HG03159 (cell line): ENCODE data around the gene EEFSEC.

ENCODE experiments used
- ATAC-seq: cut with Tn5 transposase; IDR thresholded peaks from one replicate; pipeline ENCODE4 v1.9.1; 2021; ENCODE audit warnings: mild to moderate bottlenecking, moderate library complexity; ENCODE audit not compliant: unreplicated experiment

Gene EEFSEC

DNA sequence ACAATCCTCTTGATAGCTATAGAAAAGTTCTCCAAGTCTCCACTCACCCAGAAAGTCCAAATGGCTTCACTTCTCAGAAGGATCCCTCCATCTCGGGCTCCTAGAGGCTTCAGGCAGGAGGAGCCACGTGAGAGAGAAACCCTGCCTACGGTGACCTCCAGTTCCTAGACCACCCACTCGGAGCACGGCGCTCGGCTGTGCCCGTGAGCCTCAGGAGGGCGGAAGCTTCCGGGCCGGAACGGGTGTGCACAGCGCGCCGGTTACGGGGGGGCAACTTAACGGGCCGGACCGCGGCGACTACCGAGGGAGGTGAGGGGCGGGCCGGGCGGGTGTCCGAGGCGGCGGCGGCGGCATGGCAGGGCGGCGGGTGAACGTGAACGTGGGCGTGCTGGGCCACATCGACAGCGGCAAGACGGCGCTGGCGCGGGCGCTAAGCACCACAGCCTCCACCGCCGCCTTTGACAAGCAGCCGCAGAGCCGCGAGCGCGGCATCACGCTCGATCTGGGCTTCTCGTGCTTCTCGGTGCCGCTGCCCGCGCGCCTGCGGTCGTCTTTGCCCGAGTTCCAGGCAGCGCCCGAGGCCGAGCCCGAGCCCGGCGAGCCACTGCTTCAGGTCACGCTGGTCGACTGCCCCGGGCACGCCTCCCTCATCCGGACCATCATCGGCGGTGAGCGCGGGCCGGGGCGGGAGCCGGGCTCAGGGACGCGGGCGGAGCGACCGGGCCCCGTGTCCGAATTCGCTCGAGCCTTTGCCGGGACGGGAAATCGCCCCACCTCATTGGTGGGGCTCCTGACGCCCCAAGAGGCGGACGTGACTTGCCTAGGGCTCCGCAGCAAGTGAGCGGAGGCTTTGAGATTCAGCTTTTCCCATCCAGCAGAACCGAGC is at the start of gene EEFSEC:
EEFSEC (plus strand) TSS at position 326 of the 886 bp plus-strand sequence; CDS start at position 353, 27 bp downstream.
- peak; percentile 78 for ATAC-seq

DNA sequence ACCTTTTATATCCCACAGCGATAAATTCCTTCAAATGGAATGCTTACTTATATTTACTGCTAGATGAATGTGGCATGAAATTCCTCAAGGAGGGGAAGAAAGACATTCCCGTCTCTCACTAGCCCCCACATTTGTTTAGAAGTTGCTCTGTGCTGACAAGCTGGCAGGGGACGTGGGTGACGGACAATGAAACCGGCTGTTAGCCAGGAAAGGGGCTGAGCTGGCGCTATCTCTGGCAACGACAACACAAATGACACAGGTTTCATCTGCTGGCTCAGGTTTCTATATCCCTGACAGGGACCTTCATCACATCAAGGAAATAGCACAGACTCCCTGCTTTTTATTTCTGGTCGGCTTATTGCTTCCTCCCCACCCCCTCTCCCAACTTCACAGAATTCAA is 45.4 kb upstream of the EEFSEC start:
- ATAC-seq: no peak

GRCh38 chr3:128111147-128111546 is 42.1 kb upstream of the EEFSEC start:
- ATAC-seq: no peak

DNA sequence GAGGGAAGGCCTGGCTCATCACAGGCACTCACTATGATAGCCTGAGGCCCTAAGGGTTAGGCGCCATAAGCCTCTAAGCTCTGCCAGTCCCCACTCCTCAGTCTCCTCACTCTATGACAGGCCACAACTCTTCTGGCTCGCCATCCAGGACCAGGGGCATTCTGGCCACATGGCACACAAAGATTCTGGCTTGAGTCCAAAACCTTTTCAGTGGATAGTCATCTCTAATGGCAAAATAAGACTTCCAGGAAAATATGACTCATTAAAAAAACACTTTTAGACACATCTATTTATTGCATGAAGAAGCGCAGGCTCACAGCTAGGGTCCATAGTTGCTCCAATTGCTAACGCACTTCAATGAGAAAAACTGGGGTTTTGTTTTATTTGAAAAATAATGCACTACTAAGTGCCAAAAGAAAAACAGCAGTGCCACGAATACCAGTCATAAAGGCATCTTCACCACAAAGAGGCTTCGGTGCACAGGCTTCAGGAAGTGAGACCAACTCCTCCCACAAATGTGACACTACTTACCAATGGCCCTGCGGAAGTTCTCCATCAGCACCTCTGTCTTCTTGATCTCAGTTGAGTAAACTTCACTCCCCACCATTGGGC is 40.8 kb upstream of the EEFSEC start:
- ATAC-seq: no peak

GRCh38 chr3:128113817-128114794 is 39.2 kb upstream of the EEFSEC start:
- ATAC-seq: peak; percentile 66

DNA sequence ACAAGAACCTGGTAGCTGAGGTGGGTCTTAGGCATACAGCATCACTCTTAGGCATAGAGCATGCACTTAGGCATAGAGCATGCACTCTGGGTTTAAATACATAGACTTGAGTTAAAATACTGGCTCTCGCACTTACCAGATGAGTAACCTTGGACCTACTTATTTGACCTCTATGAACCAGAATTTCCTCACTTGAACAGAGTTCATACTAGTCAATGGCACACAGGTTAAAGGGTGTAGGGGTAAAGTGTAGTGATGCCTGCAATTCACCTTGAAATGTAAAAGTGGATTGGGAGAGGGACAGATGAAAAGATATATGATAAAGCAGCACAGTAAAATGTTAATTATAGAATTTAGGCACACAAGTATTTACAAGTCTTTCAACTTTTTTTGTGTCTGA is 31.3 kb upstream of the EEFSEC start:
- no peak for ATAC-seq

DNA sequence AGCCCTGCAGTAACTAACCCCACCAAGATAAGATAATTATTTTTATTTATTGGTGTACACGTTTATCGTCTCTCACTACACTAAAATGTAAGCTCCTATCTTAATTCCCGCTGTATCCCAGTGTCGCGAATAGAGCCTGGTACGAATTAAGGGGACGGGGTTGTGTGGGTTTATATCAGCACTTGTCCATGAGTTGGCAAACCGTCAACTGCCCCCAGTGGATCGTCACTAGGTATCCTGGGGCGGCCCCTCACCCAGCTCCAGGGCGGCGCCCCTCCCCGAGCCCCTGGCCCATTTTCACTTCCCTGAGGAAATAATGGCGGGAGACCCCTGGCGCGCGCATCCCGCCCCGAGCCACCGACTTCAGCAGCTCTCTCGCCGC is 30.1 kb upstream of the EEFSEC start:
- ATAC-seq: no peak

GRCh38 chr3:128123538-128124368 is 29.5 kb upstream of the EEFSEC start, which contains the start of gene RUVBL1:
TSS of gene RUVBL1 (minus strand) at chr3:128123812. CDS start at chr3:128123724, 88 bp downstream.
- ATAC-seq: peak; percentile 98

DNA sequence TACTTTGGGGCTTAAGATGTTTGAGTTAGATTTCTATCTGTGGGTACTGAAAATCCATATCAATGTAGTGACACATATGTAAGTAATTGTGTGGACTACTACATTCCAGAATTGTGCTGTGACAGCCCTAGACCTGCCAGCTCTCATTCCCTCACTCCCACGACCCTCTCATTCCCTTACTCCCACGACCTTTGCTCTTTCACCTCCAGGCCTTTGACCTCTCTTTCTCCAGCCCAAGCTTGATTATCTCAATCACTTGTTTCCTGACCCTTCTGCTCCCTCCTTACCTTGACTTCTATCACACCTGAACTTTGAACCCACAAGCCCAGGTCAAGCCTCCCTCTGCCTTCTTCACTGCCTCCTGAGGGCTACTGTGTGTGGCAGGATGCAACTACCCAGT is 26.0 kb upstream of the EEFSEC start:
- no peak for ATAC-seq

GRCh38 chr3:128128251-128128650 is 25.0 kb upstream of the EEFSEC start:
- no peak for ATAC-seq

GRCh38 chr3:128131897-128132646 is 21.2 kb upstream of the EEFSEC start:
- ATAC-seq: no peak

DNA sequence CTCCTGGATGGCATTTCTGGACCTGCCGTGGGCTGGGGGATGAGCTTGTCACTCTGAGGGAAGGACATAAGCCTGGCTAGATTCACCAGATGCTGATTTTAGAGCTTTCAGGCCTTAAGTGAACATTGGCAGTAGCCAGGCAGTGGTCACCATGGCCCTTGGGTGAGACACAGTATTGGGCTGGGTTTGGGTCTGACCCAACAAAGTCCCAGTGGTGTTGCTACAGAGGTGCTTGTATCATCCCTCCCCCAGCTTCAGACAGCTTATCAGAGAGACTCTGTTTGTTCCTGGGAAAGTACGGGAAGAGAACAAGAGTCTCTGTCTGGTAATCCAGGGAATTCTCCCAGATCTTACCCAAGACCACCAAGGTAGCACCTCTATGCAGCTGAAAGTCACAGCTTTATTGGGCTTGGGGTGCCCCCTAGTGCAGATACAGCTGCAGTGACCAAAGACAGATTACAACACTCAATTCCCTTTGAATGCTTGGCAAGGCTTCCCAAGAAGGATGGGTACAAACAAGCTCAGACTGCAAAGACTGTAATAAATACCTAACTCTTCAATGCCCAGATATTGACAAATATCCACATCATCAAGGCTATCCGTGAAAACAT is 19.9 kb upstream of the EEFSEC start:
- no peak for ATAC-seq

DNA sequence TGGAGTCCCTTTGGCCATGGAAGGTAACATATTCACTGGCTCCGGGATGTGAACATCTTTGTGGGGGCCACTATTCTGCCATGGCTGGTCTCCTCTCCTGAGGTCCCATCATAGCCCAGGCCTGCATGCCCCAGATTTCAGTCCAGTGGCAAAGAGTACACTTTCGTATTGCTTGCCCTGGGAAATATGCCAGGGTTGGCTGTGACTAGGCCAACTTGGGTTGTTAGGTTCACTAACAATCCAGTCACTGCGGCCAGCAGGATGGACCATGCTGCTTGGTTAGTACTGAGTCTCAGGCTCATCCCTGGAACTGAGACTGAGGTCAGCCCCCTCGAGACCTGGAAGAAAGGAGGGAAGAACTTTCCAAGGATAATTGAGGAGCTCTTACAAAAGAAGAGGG is 9.8 kb upstream of the EEFSEC start:
- no peak for ATAC-seq

DNA sequence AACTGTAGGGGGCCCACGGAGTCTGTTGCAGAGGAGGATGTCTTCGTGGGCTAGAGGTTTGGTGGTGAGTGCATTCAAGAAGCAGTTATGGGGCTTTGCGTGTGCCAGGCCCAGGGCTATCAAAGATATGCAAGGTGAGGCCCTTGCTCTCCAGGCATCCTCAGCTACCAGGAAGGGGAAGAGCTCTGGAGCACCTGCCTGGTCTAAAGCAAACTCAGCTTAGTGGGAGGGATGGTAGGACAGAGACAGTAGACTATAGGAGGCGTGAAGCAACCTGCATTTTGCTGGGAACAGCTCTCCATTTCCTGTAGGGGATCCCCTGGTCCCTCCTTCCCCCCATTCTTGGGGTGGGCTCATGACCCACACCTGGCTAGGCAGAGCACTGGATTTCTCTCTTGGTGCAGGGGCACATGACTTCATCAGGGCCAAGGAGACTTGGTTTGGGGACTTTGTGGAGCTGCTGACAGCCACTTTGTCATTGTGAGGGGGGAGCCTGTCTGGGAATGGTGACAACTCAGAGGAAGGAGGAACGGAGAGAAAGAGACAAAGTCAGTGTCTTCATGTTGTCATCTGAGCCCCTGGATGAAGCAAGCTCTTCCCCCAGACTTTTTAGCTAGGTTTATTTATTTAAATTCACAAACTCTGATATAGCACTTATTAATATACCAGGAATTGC is 8.6 kb upstream of the EEFSEC start:
- no peak for ATAC-seq

- ATAC-seq: no peak
These were observed 8.0 kb upstream of the EEFSEC start for GRCh38 chr3:128145279-128145678.

- ATAC-seq: no peak
These were observed 7.1 kb upstream of the EEFSEC start for GRCh38 chr3:128146201-128146600.

- ATAC-seq: no peak
These were observed 3.6 kb upstream of the EEFSEC start for GRCh38 chr3:128149650-128150049.

GRCh38 chr3:128151758-128152274 is 1.5 kb upstream of the EEFSEC start:
- no peak for ATAC-seq
